H1 (cell line): ENCODE measurements around the gene MAGOHB. TPM values are rescaled to one million over a fixed set of nuclear protein-coding genes. Genes with fewer than 3 reads are reported as not detected.

ENCODE experiments used
- ATF2 ChIP-seq: IDR thresholded peaks from 2 replicates; pipeline ENCODE4 v1.6.1; 2012; ENCODE audit warnings: low read length, inconsistent platforms
- CHD1 ChIP-seq: IDR thresholded peaks from 2 replicates; pipeline ENCODE4 v1.6.1; 2012; ENCODE audit warnings: low read depth, low read length, improper control_type of control experiment
- CREB1 ChIP-seq: IDR thresholded peaks from 2 replicates; pipeline ENCODE4 v1.6.1; 2012; ENCODE audit warnings: inconsistent platforms
- GABPA ChIP-seq: IDR thresholded peaks from 2 replicates; pipeline ENCODE4 v1.6.1; 2011; ENCODE audit warnings: mild to moderate bottlenecking, low read length, moderate library complexity, borderline replicate concordance; ENCODE audit not compliant: insufficient read depth
- KDM1A ChIP-seq: fragments of 200-600, 300-600 bp; sonication (generic); IDR thresholded peaks from 2 replicates; pipeline ENCODE4 v1.7.1; 2016; ENCODE audit warnings: mild to moderate bottlenecking, low read length, borderline replicate concordance
- KDM4A ChIP-seq: IDR thresholded peaks from one replicate; pipeline ENCODE4 v1.7.1; 2012; ENCODE audit warnings: low read depth, mild to moderate bottlenecking, moderate library complexity, low read length, inconsistent platforms; ENCODE audit not compliant: severe bottlenecking
- RFX5 ChIP-seq: IDR thresholded peaks from 2 replicates; pipeline ENCODE4 v1.6.1; 2011; ENCODE audit warnings: low read depth, low read length, improper control_type of control experiment, borderline replicate concordance
- SUZ12 ChIP-seq: fragments of 200-600 bp; sonication (generic); IDR thresholded peaks from 2 replicates; pipeline ENCODE4 v1.6.1; 2012; ENCODE audit warnings: mild to moderate bottlenecking, inconsistent platforms, low read length, moderate library complexity, mixed read lengths
- TAF7 ChIP-seq: optimal IDR thresholded peaks from 2 replicates; pipeline ENCODE3; 2011; ENCODE audit warnings: low read depth, mild to moderate bottlenecking, inconsistent platforms, low read length, moderate library complexity, borderline replicate concordance
- polyA plus RNA-seq, 7 experiments: library from polyadenylated mRNA; depleted of rRNA in 3 of 7; stranded (reverse) in 5 of 7; unstranded in 2 of 7; fragments of >200 nt in 5 of 7; fragments of 200-250 nt in 2 of 7; gene quantifications; 1 replicate in 5 of 7; 2 replicates in 1 of 7; 4 replicates in 1 of 7; pipeline versions ENCODE4 v1.2.1 to v1.2.3, GENCODE V29; 2011 to 2013; ENCODE audit warnings: missing spikeins in 2 of 7, mixed read lengths in 2 of 7
- total RNA-seq: library from RNA; stranded (reverse); fragmentation: NEBNext Ultra II Directional; extraction: Animal tissue kit (Norgen Biotek cat#: 25700); gene quantifications from 2 replicates; pipeline ENCODE4 v1.2.1, GENCODE V29; 2021
- TF ChIP-seq, protein P1 (sequence below): fragments of 300-600 bp; sonication (generic); IDR thresholded peaks from 2 replicates; pipeline ENCODE4 v1.7.1; 2012; ENCODE audit warnings: low read length, moderate library complexity, mild to moderate bottlenecking, inconsistent platforms; ENCODE audit not compliant: insufficient replicate concordance

MAGOHB gene
- total and polyA plus RNA-seq, 2 of the 8 experiments (the other 6 are each of a cell fraction or from before 2014, with no cell fraction given), result 21.5 to 53.7 TPM

GRCh38 chr12:10636124-10636523 lies 22.7 kb upstream of the MAGOHB start (continued):
- TF ChIP-seq, protein P1, sequence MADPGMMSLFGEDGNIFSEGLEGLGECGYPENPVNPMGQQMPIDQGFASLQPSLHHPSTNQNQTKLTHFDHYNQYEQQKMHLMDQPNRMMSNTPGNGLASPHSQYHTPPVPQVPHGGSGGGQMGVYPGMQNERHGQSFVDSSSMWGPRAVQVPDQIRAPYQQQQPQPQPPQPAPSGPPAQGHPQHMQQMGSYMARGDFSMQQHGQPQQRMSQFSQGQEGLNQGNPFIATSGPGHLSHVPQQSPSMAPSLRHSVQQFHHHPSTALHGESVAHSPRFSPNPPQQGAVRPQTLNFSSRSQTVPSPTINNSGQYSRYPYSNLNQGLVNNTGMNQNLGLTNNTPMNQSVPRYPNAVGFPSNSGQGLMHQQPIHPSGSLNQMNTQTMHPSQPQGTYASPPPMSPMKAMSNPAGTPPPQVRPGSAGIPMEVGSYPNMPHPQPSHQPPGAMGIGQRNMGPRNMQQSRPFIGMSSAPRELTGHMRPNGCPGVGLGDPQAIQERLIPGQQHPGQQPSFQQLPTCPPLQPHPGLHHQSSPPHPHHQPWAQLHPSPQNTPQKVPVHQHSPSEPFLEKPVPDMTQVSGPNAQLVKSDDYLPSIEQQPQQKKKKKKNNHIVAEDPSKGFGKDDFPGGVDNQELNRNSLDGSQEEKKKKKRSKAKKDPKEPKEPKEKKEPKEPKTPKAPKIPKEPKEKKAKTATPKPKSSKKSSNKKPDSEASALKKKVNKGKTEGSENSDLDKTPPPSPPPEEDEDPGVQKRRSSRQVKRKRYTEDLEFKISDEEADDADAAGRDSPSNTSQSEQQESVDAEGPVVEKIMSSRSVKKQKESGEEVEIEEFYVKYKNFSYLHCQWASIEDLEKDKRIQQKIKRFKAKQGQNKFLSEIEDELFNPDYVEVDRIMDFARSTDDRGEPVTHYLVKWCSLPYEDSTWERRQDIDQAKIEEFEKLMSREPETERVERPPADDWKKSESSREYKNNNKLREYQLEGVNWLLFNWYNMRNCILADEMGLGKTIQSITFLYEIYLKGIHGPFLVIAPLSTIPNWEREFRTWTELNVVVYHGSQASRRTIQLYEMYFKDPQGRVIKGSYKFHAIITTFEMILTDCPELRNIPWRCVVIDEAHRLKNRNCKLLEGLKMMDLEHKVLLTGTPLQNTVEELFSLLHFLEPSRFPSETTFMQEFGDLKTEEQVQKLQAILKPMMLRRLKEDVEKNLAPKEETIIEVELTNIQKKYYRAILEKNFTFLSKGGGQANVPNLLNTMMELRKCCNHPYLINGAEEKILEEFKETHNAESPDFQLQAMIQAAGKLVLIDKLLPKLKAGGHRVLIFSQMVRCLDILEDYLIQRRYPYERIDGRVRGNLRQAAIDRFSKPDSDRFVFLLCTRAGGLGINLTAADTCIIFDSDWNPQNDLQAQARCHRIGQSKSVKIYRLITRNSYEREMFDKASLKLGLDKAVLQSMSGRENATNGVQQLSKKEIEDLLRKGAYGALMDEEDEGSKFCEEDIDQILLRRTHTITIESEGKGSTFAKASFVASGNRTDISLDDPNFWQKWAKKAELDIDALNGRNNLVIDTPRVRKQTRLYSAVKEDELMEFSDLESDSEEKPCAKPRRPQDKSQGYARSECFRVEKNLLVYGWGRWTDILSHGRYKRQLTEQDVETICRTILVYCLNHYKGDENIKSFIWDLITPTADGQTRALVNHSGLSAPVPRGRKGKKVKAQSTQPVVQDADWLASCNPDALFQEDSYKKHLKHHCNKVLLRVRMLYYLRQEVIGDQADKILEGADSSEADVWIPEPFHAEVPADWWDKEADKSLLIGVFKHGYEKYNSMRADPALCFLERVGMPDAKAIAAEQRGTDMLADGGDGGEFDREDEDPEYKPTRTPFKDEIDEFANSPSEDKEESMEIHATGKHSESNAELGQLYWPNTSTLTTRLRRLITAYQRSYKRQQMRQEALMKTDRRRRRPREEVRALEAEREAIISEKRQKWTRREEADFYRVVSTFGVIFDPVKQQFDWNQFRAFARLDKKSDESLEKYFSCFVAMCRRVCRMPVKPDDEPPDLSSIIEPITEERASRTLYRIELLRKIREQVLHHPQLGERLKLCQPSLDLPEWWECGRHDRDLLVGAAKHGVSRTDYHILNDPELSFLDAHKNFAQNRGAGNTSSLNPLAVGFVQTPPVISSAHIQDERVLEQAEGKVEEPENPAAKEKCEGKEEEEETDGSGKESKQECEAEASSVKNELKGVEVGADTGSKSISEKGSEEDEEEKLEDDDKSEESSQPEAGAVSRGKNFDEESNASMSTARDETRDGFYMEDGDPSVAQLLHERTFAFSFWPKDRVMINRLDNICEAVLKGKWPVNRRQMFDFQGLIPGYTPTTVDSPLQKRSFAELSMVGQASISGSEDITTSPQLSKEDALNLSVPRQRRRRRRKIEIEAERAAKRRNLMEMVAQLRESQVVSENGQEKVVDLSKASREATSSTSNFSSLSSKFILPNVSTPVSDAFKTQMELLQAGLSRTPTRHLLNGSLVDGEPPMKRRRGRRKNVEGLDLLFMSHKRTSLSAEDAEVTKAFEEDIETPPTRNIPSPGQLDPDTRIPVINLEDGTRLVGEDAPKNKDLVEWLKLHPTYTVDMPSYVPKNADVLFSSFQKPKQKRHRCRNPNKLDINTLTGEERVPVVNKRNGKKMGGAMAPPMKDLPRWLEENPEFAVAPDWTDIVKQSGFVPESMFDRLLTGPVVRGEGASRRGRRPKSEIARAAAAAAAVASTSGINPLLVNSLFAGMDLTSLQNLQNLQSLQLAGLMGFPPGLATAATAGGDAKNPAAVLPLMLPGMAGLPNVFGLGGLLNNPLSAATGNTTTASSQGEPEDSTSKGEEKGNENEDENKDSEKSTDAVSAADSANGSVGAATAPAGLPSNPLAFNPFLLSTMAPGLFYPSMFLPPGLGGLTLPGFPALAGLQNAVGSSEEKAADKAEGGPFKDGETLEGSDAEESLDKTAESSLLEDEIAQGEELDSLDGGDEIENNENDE, result no peak
- TF ChIP-seq KDM1A (no peak), CREB1 (no peak), GABPA (no peak), SUZ12 (no peak), ATF2 (no peak), CHD1 (no peak), KDM4A (no peak), RFX5 (no peak), TAF7 (no peak)
